Mesendoderm (in vitro differentiated cells): Measurements from ENCODE around the gene PRKRA.
A peak's percentile ranks its signal among the peaks of the same experiment; 100 is the strongest.

Experiments used
- DNase-seq: peaks from one replicate; pipeline ENCODE4 v3.0.0; 2013
- H2AK5ac ChIP-seq: 2 replicates; pipeline ENCODE4 v1.6.1; 2013; ENCODE audit warnings: low read length, inconsistent platforms
- H2BK120ac ChIP-seq: 2 replicates; pipeline ENCODE4 v1.6.1; 2013; ENCODE audit warnings: low read depth, mild to moderate bottlenecking, low read length, moderate library complexity, mixed read lengths
- H2BK15ac ChIP-seq: replicated peaks from 2 replicates; pipeline ENCODE4 v1.6.1; 2013; ENCODE audit warnings: low read depth, mild to moderate bottlenecking, moderate library complexity
- H2BK5ac ChIP-seq: 2 replicates; pipeline ENCODE4 v1.6.1; 2013; ENCODE audit warnings: low read length, inconsistent platforms
- H3K18ac ChIP-seq: 2 replicates; pipeline ENCODE4 v1.6.1; 2013; ENCODE audit warnings: mild to moderate bottlenecking, low read length, mixed read lengths
- H3K23ac ChIP-seq: one replicate; pipeline ENCODE4 v1.6.1; 2013; ENCODE audit warnings: low read length
- H3K27ac ChIP-seq: 2 replicates; pipeline ENCODE4 v1.5.1; 2013; ENCODE audit warnings: low read depth, mild to moderate bottlenecking, inconsistent platforms, low read length, moderate library complexity
- H3K27me3 ChIP-seq: 2 replicates; pipeline ENCODE4 v1.6.1; 2013; ENCODE audit warnings: low read length, control low read depth, mild to moderate bottlenecking, inconsistent platforms; ENCODE audit not compliant: insufficient read depth, poor library complexity
- H3K36me3 ChIP-seq: 2 replicates; pipeline ENCODE4 v1.6.1; 2013; ENCODE audit warnings: low read length, inconsistent platforms; ENCODE audit not compliant: control insufficient read depth, insufficient read depth
- H3K4ac ChIP-seq: one replicate; pipeline ENCODE4 v1.6.1; 2013; ENCODE audit warnings: low read depth, mild to moderate bottlenecking, low read length, moderate library complexity
- H3K4me1 ChIP-seq: 2 replicates; pipeline ENCODE4 v1.6.1; 2013; ENCODE audit warnings: low read depth, low read length, inconsistent platforms; ENCODE audit not compliant: control insufficient read depth
- H3K4me2 ChIP-seq: 2 replicates; pipeline ENCODE4 v1.6.1; 2013; ENCODE audit warnings: low read length
- H3K4me3 ChIP-seq: 2 replicates; pipeline ENCODE4 v1.5.1; 2013; ENCODE audit warnings: mild to moderate bottlenecking, low read length
- H3K56ac ChIP-seq: one replicate; pipeline ENCODE4 v1.6.1; 2013; ENCODE audit warnings: low read length
- H3K79me1 ChIP-seq: 2 replicates; pipeline ENCODE4 v1.6.1; 2013; ENCODE audit warnings: low read length, inconsistent platforms
- H3K79me2 ChIP-seq: 2 replicates; pipeline ENCODE4 v1.6.1; 2013; ENCODE audit warnings: mild to moderate bottlenecking, low read length; ENCODE audit not compliant: control insufficient read depth, insufficient read depth
- H3K9ac ChIP-seq: 2 replicates; pipeline ENCODE4 v1.6.1; 2013; ENCODE audit warnings: low read length, inconsistent platforms
- H4K5ac ChIP-seq: one replicate; pipeline ENCODE4 v1.6.1; 2013; ENCODE audit warnings: low read length
- H4K8ac ChIP-seq: one replicate; pipeline ENCODE4 v1.6.1; 2013; ENCODE audit warnings: low read depth, mild to moderate bottlenecking, control low read depth, low read length, moderate library complexity
- WGBS: extraction: QIAGEN DNeasy Blood & Tissue Kit; methylation state at CpG from one replicate; pipeline ENCODE4 v1.1.7; 2013; ENCODE audit warnings: low lambda C conversion rate, missing lambda C conversion rate; ENCODE audit not compliant: insufficient coverage; ENCODE audit errors: extremely low coverage; 5-methylcytosine and 5-hydroxymethylcytosine counted together

Gene PRKRA

GRCh38 chr2:178485356-178485755 lies 34.4 kb upstream of the PRKRA start:
- Histone ChIP-seq H3K4me2 (no peak overlapping the region), H3K4me3 (no peak overlapping the region)
- no CpG with 5 or more reads among the region's 3 CpGs for WGBS

GRCh38 chr2:178484245-178485041 lies 33.5 kb upstream of the PRKRA start:
- WGBS = no CpG with 5 or more reads among the region's 6 CpGs
- Histone ChIP-seq H3K18ac (no peak overlapping the region), H3K4me3 (no peak overlapping the region), H3K36me3 (no peaks in the 10 kb centered on the region), H3K27ac (no peak overlapping the region), H2BK5ac (no peak overlapping the region), H3K27me3 (no peaks in the 10 kb centered on the region), H2BK120ac (no peak overlapping the region), H4K5ac (no peak overlapping the region), H2BK15ac (no peak overlapping the region), H3K4me2 (no peak overlapping the region), H2AK5ac (no peak overlapping the region), H3K56ac (no peak overlapping the region), H3K4ac (no peak overlapping the region), H3K79me1 (peaks cover 10% of the 10 kb centered on the region), H3K79me2 (peaks cover 5% of the 10 kb centered on the region), H3K4me1 (no peaks in the 10 kb centered on the region), H4K8ac (no peak overlapping the region), H3K23ac (no peak overlapping the region), H3K9ac (no peak overlapping the region)
- DNase-seq = no peak

More at GRCh38 chr2:178485356-178485755, 34.4 kb upstream of the PRKRA start:
- Histone ChIP-seq H4K8ac (no peak overlapping the region), H3K18ac (no peak overlapping the region), H4K5ac (no peak overlapping the region), H3K9ac (no peak overlapping the region), H2AK5ac (no peak overlapping the region), H3K36me3 (no peaks in the 10 kb centered on the region), H2BK120ac (no peak overlapping the region), H3K79me1 (peaks cover 10% of the 10 kb centered on the region), H2BK5ac (no peak overlapping the region), H3K4me1 (no peaks in the 10 kb centered on the region), H3K4ac (no peak overlapping the region), H2BK15ac (no peak overlapping the region), H3K79me2 (peaks cover 5% of the 10 kb centered on the region), H3K27me3 (no peaks in the 10 kb centered on the region), H3K27ac (no peak overlapping the region), H3K56ac (no peak overlapping the region), H3K23ac (no peak overlapping the region)
- DNase-seq = no peak

- no peak overlapping the region for H3K4me2 ChIP-seq
- H3K27me3 ChIP-seq = no peaks in the 10 kb centered on the region
- H4K5ac ChIP-seq = no peak overlapping the region
- H2AK5ac ChIP-seq = no peak overlapping the region
- H3K79me2 ChIP-seq = peaks cover 5% of the 10 kb centered on the region
- no peak overlapping the region for H3K23ac ChIP-seq
- H3K4ac ChIP-seq = no peak overlapping the region
- H2BK5ac ChIP-seq = no peak overlapping the region
- no peaks in the 10 kb centered on the region for H3K36me3 ChIP-seq
- WGBS = no CpG with 5 or more reads among the region's 4 CpGs
- H3K4me3 ChIP-seq = no peak overlapping the region
- H3K27ac ChIP-seq = no peak overlapping the region
- H4K8ac ChIP-seq = no peak overlapping the region
- peaks cover 10% of the 10 kb centered on the region for H3K79me1 ChIP-seq
- H3K56ac ChIP-seq = no peak overlapping the region
- DNase-seq = peak; percentile 32
- no peak overlapping the region for H3K9ac ChIP-seq
- no peak overlapping the region for H3K18ac ChIP-seq
- no peaks in the 10 kb centered on the region for H3K4me1 ChIP-seq
- H2BK15ac ChIP-seq = no peak overlapping the region
- no peak overlapping the region for H2BK120ac ChIP-seq
Measured at GRCh38 chr2:178482437-178482836, 31.5 kb upstream of the PRKRA start.

- Histone ChIP-seq H3K4me2 (peak within 1 kb of the TSS; percentile 25), H3K23ac (no peak within 1 kb of the TSS), H3K4ac (no peak within 1 kb of the TSS), H4K8ac (no peak within 1 kb of the TSS), H3K27me3 (no peaks in the 10 kb centered on the region), H2AK5ac (no peak within 1 kb of the TSS), H3K79me2 (peaks cover 5% of the 10 kb centered on the region), H2BK15ac (no peak within 1 kb of the TSS), H3K4me1 (no peaks in the 10 kb centered on the region), H2BK5ac (no peak within 1 kb of the TSS), H3K27ac (peak within 1 kb of the TSS; percentile 10), H4K5ac (no peak within 1 kb of the TSS), H3K9ac (peak within 1 kb of the TSS; percentile 68), H3K18ac (no peak within 1 kb of the TSS), H3K36me3 (no peaks in the 10 kb centered on the region), H3K79me1 (peaks cover 10% of the 10 kb centered on the region), H3K4me3 (peak within 1 kb of the TSS; percentile 46), H3K56ac (peak within 1 kb of the TSS; percentile 85), H2BK120ac (no peak within 1 kb of the TSS)
- DNase-seq = peak; percentile 97
- WGBS = no CpG with 5 or more reads among the region's 92 CpGs
Measured at GRCh38 chr2:178480227-178481181, 29.5 kb upstream of the PRKRA start, which contains the start of gene PLEKHA3. TSS of gene PLEKHA3 (plus strand) at chr2:178480457. CDS start at chr2:178480870, 413 bp downstream.

GRCh38 chr2:178479758-178480226 lies 28.8 kb upstream of the PRKRA start:
- Histone ChIP-seq H3K27me3 (no peaks in the 10 kb centered on the region), H3K9ac (peak overlapping the region; percentile 68), H3K36me3 (no peaks in the 10 kb centered on the region), H4K8ac (no peak overlapping the region), H2BK120ac (no peak overlapping the region), H3K18ac (no peak overlapping the region), H2BK15ac (no peak overlapping the region), H4K5ac (no peak overlapping the region), H2BK5ac (no peak overlapping the region), H3K79me1 (peaks cover 9% of the 10 kb centered on the region), H3K4me3 (no peak overlapping the region), H3K79me2 (peaks cover 4% of the 10 kb centered on the region), H3K23ac (no peak overlapping the region), H3K4me1 (no peaks in the 10 kb centered on the region), H3K4ac (no peak overlapping the region), H2AK5ac (no peak overlapping the region), H3K27ac (no peak overlapping the region), H3K56ac (no peak overlapping the region), H3K4me2 (no peak overlapping the region)
- no CpG with 5 or more reads among the region's 19 CpGs for WGBS
- DNase-seq = no peak
